Smooth muscle cell of the brain vasculature (primary cell): ENCODE data around the gene EBNA1BP2.
"Not testable (repeated sequence)": the region's sequence is repeated elsewhere in the genome, so short reads cannot be mapped to it uniquely, and the experiment has no call there.

Experiments used
- DNase-seq: peaks from one replicate; pipeline ENCODE4 v3.0.0-alpha.2; 2012; ENCODE audit warnings: low read depth, low spot score

The EBNA1BP2 gene

DNA sequence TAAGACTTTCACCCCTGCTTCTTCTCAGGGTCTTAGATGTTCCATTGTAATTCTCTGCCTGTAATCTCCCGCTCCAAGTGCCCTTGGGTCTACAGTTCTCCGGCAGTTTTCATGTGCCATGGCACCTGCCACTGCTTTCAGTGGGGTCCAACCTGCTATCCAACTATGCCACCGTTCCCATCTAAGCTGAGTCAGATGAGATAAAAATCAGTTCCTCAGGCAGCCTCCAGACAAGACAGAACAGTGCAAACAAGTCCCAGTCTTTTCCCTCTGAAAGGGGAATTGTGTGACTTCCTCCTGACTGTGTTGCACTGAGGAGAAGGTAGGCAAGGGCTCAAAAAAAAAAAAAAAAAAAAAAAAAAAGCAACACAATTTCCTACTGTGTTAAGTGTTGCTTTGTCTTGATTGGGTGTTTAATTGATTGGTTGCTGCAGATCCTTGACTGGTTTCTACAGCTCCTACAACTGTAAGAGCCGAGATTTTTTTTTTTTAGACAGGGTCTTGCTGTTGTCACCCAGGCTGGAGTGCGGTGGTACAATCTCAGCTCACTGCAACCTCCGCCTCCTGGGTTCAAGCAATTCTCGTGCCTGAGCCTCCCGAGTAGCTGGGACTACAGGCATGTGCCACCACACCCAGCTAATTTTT, 50.7 kb downstream of the EBNA1BP2 start:
- no peak for DNase-seq

DNA sequence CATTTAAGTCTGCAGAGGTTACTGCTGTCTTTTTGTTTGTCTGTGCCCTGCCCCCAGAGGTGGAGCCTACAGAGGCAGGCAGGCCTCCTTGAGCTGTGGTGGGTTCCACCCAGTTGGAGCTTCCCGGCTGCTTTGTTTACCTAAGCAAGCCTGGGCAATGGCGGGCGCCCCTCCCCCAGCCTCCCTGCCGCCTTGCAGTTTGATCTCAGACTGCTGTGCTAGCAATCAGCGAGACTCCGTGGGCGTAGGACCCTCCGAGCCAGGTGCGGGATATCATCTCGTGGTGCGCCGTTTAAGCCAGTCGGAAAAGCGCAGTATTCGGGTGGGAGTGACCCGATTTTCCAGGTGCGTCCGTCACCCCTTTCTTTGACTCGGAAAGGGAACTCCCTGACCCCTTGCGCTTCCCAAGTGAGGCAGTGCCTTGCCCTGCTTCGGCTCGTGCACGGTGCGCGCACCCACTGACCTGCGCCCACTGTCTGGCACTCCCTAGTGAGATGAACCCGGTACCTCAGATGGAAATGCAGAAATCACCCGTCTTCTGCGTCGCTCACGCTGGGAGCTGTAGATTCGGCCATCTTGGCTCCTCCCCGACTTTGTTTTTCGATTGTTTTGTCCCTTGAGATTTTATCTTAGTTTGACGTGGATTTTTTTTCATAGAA, 52.0 kb downstream of the EBNA1BP2 start:
- DNase-seq, result not testable (repeated sequence)
